Testis (tissue), 3 donors: Measurements from ENCODE around the gene TEX54. TPM values are rescaled to one million over a fixed set of nuclear protein-coding genes. Genes with fewer than 3 reads are reported as not detected.

Source experiments
- DNase-seq: peaks from one replicate; pipeline ENCODE4 v3.0.0-alpha.2; 2019
- H3K27ac ChIP-seq, 2 donors: fragments of 200-600 bp; sonication (generic); one replicate each; pipeline ENCODE4 v1.5.1; 2019
- H3K27me3 ChIP-seq: fragments of 200-600 bp; sonication (generic); one replicate; pipeline ENCODE4 v1.5.1; 2019
- H3K36me3 ChIP-seq: fragments of 200-600 bp; sonication (generic); one replicate; pipeline ENCODE4 v1.5.1; 2017; ENCODE audit warnings: low read depth; ENCODE audit errors: missing control alignments
- H3K4me1 ChIP-seq: fragments of 200-600 bp; sonication (generic); one replicate; pipeline ENCODE4 v1.5.1; 2019
- H3K4me3 ChIP-seq, 2 donors: fragments of 200-600 bp; sonication (generic); one replicate each; pipeline ENCODE4 v1.5.1; 2017 to 2019
- H3K9me3 ChIP-seq: fragments of 200-600 bp; sonication (generic); one replicate; pipeline ENCODE4 v1.5.1; 2017
- CTCF ChIP-seq, 3 experiments: fragments of 450-650 bp in 2 of 3; fragments of 200-600 bp in 1 of 3; sonication (generic) in 1 of 3; IDR thresholded peaks; one replicate each; pipeline ENCODE4 v1.5.1; 2016 to 2019; ENCODE audit warnings: antibody characterized with exemption in 3 of 3, mild to moderate bottlenecking in 2 of 3, moderate library complexity in 1 of 3
- POLR2A ChIP-seq: fragments of 450-650 bp; IDR thresholded peaks from one replicate; pipeline ENCODE4 v1.6.1; 2017; ENCODE audit warnings: antibody characterized with exemption, mild to moderate bottlenecking, moderate library complexity
- WGBS, 2 donors: methylation state at CpG; one replicate each; pipeline ENCODE4 v1.1.5; 2018; 5-methylcytosine and 5-hydroxymethylcytosine counted together
- intact Hi-C: fragments of 100-400 bp; cut with DNase I; formaldehyde crosslinking; loops from one replicate; pipeline ENCODE4 v1.15.1; 2023; ENCODE audit warnings: low total_unique reads
- polyA plus RNA-seq: library from polyadenylated mRNA; stranded (reverse); fragments of 350-450 nt; fragmentation: Illumina TruSeq; extraction: RNeasy Lipid Tissue Mini Kit (QIAGEN cat#74804); gene quantifications from one replicate; pipeline ENCODE4 v1.2.3, GENCODE V29; 2014; ENCODE audit warnings: low read depth, low replicate concordance; ENCODE audit not compliant: insufficient read depth
- total RNA-seq, 2 donors: library from RNA; depleted of rRNA; stranded (reverse); fragments of >200 nt; gene quantifications; one replicate each; pipeline ENCODE4 v1.2.3, GENCODE V29; 2016

TEX54 gene
- total and polyA plus RNA-seq, 3 donors from 2014 or later, result 18.4 to 40.7 (median 38.1) TPM

DNA sequence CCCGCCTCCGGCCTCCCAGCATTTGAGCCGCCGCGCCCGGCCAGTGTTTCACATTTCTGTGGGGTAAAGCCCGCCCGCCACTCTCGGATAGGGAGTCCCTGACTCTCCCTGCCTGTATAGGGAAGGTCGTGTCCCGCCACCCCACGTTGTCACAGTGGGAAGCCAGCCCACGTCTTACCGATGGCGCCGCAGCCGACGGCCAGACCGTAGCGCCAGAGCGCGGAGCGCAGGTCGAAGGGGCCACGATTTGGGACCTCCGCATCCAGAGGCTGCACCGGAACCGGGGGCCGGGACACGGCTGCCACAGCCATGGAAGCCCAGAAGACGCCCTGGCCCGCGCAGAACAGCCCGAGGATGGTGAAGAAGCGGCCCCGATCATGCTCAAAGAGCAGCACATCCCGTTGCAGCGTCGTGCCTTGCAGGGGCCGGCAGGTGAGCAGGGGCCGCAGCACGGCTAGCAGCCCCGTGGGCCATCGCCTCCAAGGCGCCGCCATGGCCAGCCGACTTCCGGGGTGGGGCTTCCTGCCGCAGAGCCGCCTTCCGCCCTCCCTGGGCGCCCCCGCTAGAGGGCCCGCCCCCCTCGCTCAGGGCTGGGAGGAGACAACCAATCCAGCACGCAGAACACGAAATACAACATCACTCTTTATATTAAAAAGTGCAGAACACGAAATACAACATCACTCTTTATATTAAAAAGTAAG is 41.0 kb downstream of the TEX54 start, which contains the start of gene TMEM223:
Gene TMEM223 (minus strand): TSS at position 506 of the 701 bp plus-strand sequence. CDS start 12 bp downstream, at position 494.
- WGBS, 2 donors, result 0% methylated on average over 16 to 58 of the region's 58 CpGs
- DNase-seq, result peak; percentile 92
- TF ChIP-seq CTCF (IDR thresholded peaks at IDR 0.05), result peak in 1 of 3 experiments; percentile 28
- TF ChIP-seq POLR2A, result no peak
- no peaks in the 10 kb centered on the region for H3K9me3 ChIP-seq
- no peaks in the 10 kb centered on the region for H3K36me3 ChIP-seq
- peak within 1 kb of the TSS; percentile 71 to 80 for H3K27ac ChIP-seq
- intact Hi-C loops, result no loop called here
- H3K4me1 ChIP-seq, result peaks cover 29% of the 10 kb centered on the region
- no peaks in the 10 kb centered on the region for H3K27me3 ChIP-seq
- peak within 1 kb of the TSS; percentile 65 to 84 for H3K4me3 ChIP-seq

- H3K4me1 ChIP-seq, result peaks cover 35% of the 10 kb centered on the region
- TF ChIP-seq POLR2A (no peak), CTCF (IDR thresholded peaks at IDR 0.05) (no peak)
- no peaks in the 10 kb centered on the region for H3K27me3 ChIP-seq
- no peak for DNase-seq
- H3K36me3 ChIP-seq, result no peaks in the 10 kb centered on the region
- H3K4me3 ChIP-seq, result no peak overlapping the region
- intact Hi-C loops, result loop anchor here (10.0 kb wide), 1 partner anchor 65 kb away; no protein-coding TSS in a partner anchor
- H3K9me3 ChIP-seq, result no peaks in the 10 kb centered on the region
- WGBS, 2 donors, result 49 to 50% methylated on average over 1 to 3 of the region's 3 CpGs
- no peak overlapping the region for H3K27ac ChIP-seq
Measured at GRCh38 chr11:62789576-62789975, 43.1 kb downstream of the TEX54 start.

GRCh38 chr11:62788991-62789390 is 43.6 kb downstream of the TEX54 start:
- H3K27me3 ChIP-seq, result no peaks in the 10 kb centered on the region
- no peaks in the 10 kb centered on the region for H3K36me3 ChIP-seq
- intact Hi-C loops, result loop anchor here (10.0 kb wide), 1 partner anchor 66 kb away; no protein-coding TSS in a partner anchor
- no peaks in the 10 kb centered on the region for H3K9me3 ChIP-seq
- no peak for DNase-seq
- TF ChIP-seq POLR2A (no peak), CTCF (IDR thresholded peaks at IDR 0.05) (no peak)
- H3K27ac ChIP-seq, result no peak overlapping the region
- 65% methylated on average over 5 of the region's 5 CpGs for WGBS, 2 donors
- no peak overlapping the region for H3K4me3 ChIP-seq
- H3K4me1 ChIP-seq, result peaks cover 29% of the 10 kb centered on the region

GRCh38 chr11:62787005-62787759 is 45.5 kb downstream of the TEX54 start, which contains the start of gene TMEM179B:
Gene TMEM179B (plus strand): TSS chr11:62787402. CDS start chr11:62787432, 30 bp downstream.
- intact Hi-C loops, result loop anchor here (10.0 kb wide), 1 partner anchor 68 kb away; no protein-coding TSS in a partner anchor
- H3K9me3 ChIP-seq, result no peaks in the 10 kb centered on the region
- TF ChIP-seq CTCF (IDR thresholded peaks at IDR 0.05) (peak in 2 of 3 experiments; percentile 52 to 62), POLR2A (peak; percentile 94)
- no peaks in the 10 kb centered on the region for H3K27me3 ChIP-seq
- 0 to 1% methylated on average over 2 to 56 of the region's 88 CpGs for WGBS, 2 donors
- peak; percentile 100 for DNase-seq
- H3K27ac ChIP-seq, result peak within 1 kb of the TSS; percentile 77 to 97
- peak within 1 kb of the TSS; percentile 80 to 98 for H3K4me3 ChIP-seq
- H3K36me3 ChIP-seq, result no peaks in the 10 kb centered on the region
- peaks cover 22% of the 10 kb centered on the region for H3K4me1 ChIP-seq
